Thyroid gland (tissue), 4 donors: ENCODE measurements around the gene ZFHX3.

ENCODE experiments used
- CTCF ChIP-seq, 6 experiments: fragments of 200-600 bp in 3 of 6; fragments of 450-650 bp in 3 of 6; sonication (generic) in 3 of 6; IDR thresholded peaks; one replicate each; pipeline ENCODE4 v1.5.1; 2016 to 2019; ENCODE audit warnings: antibody characterized with exemption in 6 of 6, mild to moderate bottlenecking in 2 of 6, inconsistent platforms in 1 of 6, moderate library complexity in 1 of 6
- POLR2A ChIP-seq, 2 donors: fragments of 450-650 bp; IDR thresholded peaks; one replicate each; pipeline ENCODE4 v1.6.1; 2017; ENCODE audit warnings: antibody characterized with exemption in 2 of 2, mild to moderate bottlenecking in 2 of 2, moderate library complexity in 1 of 2

- TF ChIP-seq CTCF (IDR thresholded peaks at IDR 0.05): no peak
- TF ChIP-seq POLR2A (IDR thresholded peaks at IDR 0.05): no peak
Observed at GRCh38 chr16:72752004-72752695, 295.8 kb downstream of the ZFHX3 start.
